MM.1S (cell line): ENCODE measurements around the gene LRFN2.

Source experiments
- DNase-seq: peaks from one replicate; pipeline ENCODE4 v3.0.0-alpha.2; 2015
- H2AFZ ChIP-seq: fragments of 300-600 bp; sonication (generic); 2 replicates; pipeline ENCODE4 v1.6.0; 2016; ENCODE audit warnings: antibody characterized with exemption, low read length
- H3F3A ChIP-seq: fragments of 300-600 bp; sonication (generic); 2 replicates; pipeline ENCODE4 v1.6.1; 2016; ENCODE audit warnings: mild to moderate bottlenecking, antibody characterized with exemption, low read length, moderate library complexity, mixed read lengths; ENCODE audit not compliant: insufficient read depth
- H3K27ac ChIP-seq: fragments of 300-600 bp; sonication (generic); 2 replicates; pipeline ENCODE4 v1.5.1; 2016; ENCODE audit warnings: mild to moderate bottlenecking, low read length
- H3K27me3 ChIP-seq: fragments of 300-600 bp; sonication (generic); replicated peaks from 2 replicates; pipeline ENCODE4 v1.6.0; 2016; ENCODE audit warnings: low read length; ENCODE audit not compliant: insufficient read depth
- H3K36me3 ChIP-seq: fragments of 300-600 bp; sonication (generic); replicated peaks from 2 replicates; pipeline ENCODE4 v1.6.1; 2016; ENCODE audit warnings: mild to moderate bottlenecking, low read length, mixed read lengths; ENCODE audit not compliant: insufficient read depth
- H3K4me1 ChIP-seq: fragments of 300-600 bp; sonication (generic); 2 replicates; pipeline ENCODE4 v1.6.1; 2016; ENCODE audit warnings: low read length, mixed read lengths
- H3K4me2 ChIP-seq: fragments of 300-600 bp; sonication (generic); 2 replicates; pipeline ENCODE4 v1.6.0; 2016; ENCODE audit warnings: low read depth, low read length
- H3K4me3 ChIP-seq: fragments of 300-600 bp; sonication (generic); 2 replicates; pipeline ENCODE4 v1.5.1; 2016; ENCODE audit warnings: low read length, mixed read lengths
- H3K79me2 ChIP-seq: fragments of 300-600 bp; sonication (generic); 2 replicates; pipeline ENCODE4 v1.6.1; 2016; ENCODE audit warnings: mixed run types, low read length, mixed read lengths
- H3K9ac ChIP-seq: fragments of 300-600 bp; sonication (generic); 2 replicates; pipeline ENCODE4 v1.6.1; 2016; ENCODE audit warnings: low read length, mixed read lengths
- H3K9me2 ChIP-seq: fragments of 300-600 bp; sonication (generic); replicated peaks from 2 replicates; pipeline ENCODE4 v1.6.1; 2016; ENCODE audit warnings: mild to moderate bottlenecking, low read length, mixed read lengths; ENCODE audit not compliant: insufficient read depth
- H3K9me3 ChIP-seq: fragments of 300-600 bp; sonication (generic); replicated peaks from 2 replicates; pipeline ENCODE4 v1.6.1; 2016; ENCODE audit warnings: mild to moderate bottlenecking, low read length, mixed read lengths; ENCODE audit not compliant: insufficient read depth
- H4K20me1 ChIP-seq: fragments of 300-600 bp; sonication (generic); 2 replicates; pipeline ENCODE4 v1.6.1; 2016; ENCODE audit warnings: mild to moderate bottlenecking, low read length, moderate library complexity, mixed read lengths; ENCODE audit not compliant: insufficient read depth
- EZH2 ChIP-seq: fragments of 300-600 bp; sonication (generic); optimal IDR thresholded peaks from 2 replicates; pipeline ENCODE3; 2017; ENCODE audit warnings: low read depth, mild to moderate bottlenecking, antibody characterized with exemption, low read length, mixed read lengths
- EZH2phosphoT487 ChIP-seq: fragments of 300-600 bp; sonication (generic); IDR thresholded peaks from 2 replicates; pipeline ENCODE4 v1.6.1; 2018; ENCODE audit warnings: antibody characterized with exemption, low read length
- TF ChIP-seq, protein P1 (sequence below): fragments of 300-600 bp; sonication (generic); IDR thresholded peaks from 2 replicates; pipeline ENCODE4 v1.5.1; 2016; ENCODE audit warnings: antibody characterized with exemption, low read length, mixed read lengths

LRFN2 gene

DNA sequence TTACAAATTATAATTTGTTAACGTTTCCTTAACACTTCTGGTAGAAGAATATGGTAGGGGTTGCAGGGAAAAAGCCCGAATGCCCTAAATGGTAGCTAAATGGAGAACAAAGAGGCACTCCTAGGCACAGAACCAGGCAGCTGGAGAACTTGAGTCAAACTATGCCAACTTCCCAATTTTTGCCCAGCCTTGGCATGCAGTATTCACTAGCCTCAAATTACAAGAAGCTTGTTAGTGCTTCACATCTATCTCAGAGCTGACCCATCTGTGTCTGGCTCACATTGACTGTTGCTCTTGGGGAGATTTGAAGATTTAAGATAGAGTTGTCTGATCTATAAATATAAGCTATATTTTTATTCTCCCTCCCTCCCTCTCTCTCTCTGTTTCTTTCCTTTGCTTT lies 19.4 kb upstream of the LRFN2 start:
- Histone ChIP-seq H3F3A (no peaks in the 10 kb centered on the region), H3K9ac (no peak overlapping the region), H3K4me1 (no peaks in the 10 kb centered on the region), H3K9me2 (no peaks in the 10 kb centered on the region), H4K20me1 (no peaks in the 10 kb centered on the region), H3K79me2 (no peaks in the 10 kb centered on the region), H3K9me3 (no peaks in the 10 kb centered on the region), H2AFZ (no peak overlapping the region), H3K27ac (no peak overlapping the region), H3K4me2 (no peak overlapping the region), H3K27me3 (no peaks in the 10 kb centered on the region), H3K4me3 (no peak overlapping the region), H3K36me3 (no peaks in the 10 kb centered on the region)
- no peak for DNase-seq
- no peak for TF ChIP-seq EZH2
- no peak for TF ChIP-seq EZH2phosphoT487
- TF ChIP-seq, protein P1, sequence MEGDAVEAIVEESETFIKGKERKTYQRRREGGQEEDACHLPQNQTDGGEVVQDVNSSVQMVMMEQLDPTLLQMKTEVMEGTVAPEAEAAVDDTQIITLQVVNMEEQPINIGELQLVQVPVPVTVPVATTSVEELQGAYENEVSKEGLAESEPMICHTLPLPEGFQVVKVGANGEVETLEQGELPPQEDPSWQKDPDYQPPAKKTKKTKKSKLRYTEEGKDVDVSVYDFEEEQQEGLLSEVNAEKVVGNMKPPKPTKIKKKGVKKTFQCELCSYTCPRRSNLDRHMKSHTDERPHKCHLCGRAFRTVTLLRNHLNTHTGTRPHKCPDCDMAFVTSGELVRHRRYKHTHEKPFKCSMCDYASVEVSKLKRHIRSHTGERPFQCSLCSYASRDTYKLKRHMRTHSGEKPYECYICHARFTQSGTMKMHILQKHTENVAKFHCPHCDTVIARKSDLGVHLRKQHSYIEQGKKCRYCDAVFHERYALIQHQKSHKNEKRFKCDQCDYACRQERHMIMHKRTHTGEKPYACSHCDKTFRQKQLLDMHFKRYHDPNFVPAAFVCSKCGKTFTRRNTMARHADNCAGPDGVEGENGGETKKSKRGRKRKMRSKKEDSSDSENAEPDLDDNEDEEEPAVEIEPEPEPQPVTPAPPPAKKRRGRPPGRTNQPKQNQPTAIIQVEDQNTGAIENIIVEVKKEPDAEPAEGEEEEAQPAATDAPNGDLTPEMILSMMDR, result no peak

DNA sequence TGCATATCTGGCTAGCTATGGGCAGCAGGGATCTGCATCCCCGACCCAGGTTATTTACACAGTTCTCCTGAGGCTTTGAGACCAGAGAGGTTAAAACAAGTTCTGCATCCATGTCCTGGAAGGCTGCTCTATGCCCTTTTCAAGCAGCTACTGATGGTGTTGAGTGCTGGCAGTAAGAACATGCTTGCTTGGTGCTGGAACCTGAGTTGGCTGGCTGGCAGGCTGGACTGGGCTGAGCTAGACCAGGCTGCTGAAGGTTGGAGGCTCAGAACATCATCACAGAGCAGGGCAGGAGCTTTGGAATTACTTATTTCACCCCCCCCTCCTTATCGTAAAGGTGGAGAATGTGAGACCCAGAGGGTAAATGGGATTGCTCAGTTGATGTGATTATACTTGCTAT lies 16.9 kb upstream of the LRFN2 start:
- Histone ChIP-seq H3K27ac (no peak overlapping the region), H3K4me2 (no peak overlapping the region), H3K27me3 (no peaks in the 10 kb centered on the region), H3K4me3 (no peak overlapping the region), H3K9me3 (no peaks in the 10 kb centered on the region), H3F3A (no peaks in the 10 kb centered on the region), H2AFZ (no peak overlapping the region), H3K9ac (no peak overlapping the region), H3K79me2 (no peaks in the 10 kb centered on the region), H3K4me1 (no peaks in the 10 kb centered on the region), H3K9me2 (no peaks in the 10 kb centered on the region), H4K20me1 (no peaks in the 10 kb centered on the region), H3K36me3 (no peaks in the 10 kb centered on the region)
- no peak for DNase-seq
- TF ChIP-seq, protein P1, result no peak
- TF ChIP-seq EZH2phosphoT487 (no peak), EZH2 (no peak)

DNA sequence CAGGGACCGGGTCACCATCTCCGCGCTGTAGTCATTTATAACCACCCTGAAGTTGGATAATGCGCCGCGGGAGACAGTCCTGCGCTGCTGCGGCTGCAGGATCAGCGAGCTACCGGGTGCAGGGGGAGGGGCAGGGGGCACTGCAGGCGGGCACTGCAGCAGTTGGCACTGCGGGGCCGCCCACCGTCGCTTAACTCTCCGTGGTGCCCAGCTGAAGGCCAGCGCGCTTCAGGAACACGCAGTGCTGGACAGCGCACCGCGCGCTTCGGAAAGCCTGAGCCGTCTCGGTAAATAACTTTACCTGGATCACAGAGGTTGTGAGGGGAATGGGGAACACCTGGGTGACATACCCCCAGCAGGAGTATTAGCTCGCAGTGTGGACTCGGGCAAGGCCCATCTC lies 12.4 kb upstream of the LRFN2 start:
- Histone ChIP-seq H3K27me3 (no peaks in the 10 kb centered on the region), H3F3A (no peaks in the 10 kb centered on the region), H3K4me2 (no peak overlapping the region), H3K9me3 (no peaks in the 10 kb centered on the region), H3K4me3 (no peak overlapping the region), H3K9ac (no peak overlapping the region), H3K27ac (no peak overlapping the region), H3K79me2 (no peaks in the 10 kb centered on the region), H4K20me1 (no peaks in the 10 kb centered on the region), H2AFZ (no peak overlapping the region), H3K9me2 (no peaks in the 10 kb centered on the region), H3K4me1 (no peaks in the 10 kb centered on the region), H3K36me3 (no peaks in the 10 kb centered on the region)
- no peak for TF ChIP-seq EZH2phosphoT487
- TF ChIP-seq, protein P1, result no peak
- no peak for TF ChIP-seq EZH2
- DNase-seq, result no peak

DNA sequence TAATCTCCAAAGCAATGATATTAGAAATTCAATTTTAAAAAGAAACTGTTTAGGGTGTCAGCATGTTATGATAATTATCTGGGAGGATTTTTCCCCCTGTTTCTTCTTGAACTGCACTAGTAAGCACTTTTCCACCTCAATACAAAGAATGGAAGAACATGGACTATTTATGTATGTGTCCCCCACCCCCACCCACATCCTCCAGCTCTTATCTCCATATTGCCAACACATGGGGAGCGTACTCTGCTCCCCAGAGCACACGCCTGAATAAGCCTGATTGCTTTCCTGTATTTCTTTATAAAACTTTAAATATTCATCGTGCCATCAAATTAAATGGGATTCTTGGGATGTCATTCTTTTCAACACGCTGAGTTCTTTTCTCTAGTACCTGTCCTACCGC lies 11.4 kb upstream of the LRFN2 start:
- DNase-seq, result no peak
- H3K27me3 ChIP-seq, result no peaks in the 10 kb centered on the region
- no peak overlapping the region for H3K9ac ChIP-seq
- no peak overlapping the region for H3K4me2 ChIP-seq
- H3K79me2 ChIP-seq, result no peaks in the 10 kb centered on the region
- TF ChIP-seq, protein P1, result no peak
- TF ChIP-seq EZH2, result no peak
- TF ChIP-seq EZH2phosphoT487, result no peak
- no peaks in the 10 kb centered on the region for H4K20me1 ChIP-seq
- H3K9me2 ChIP-seq, result no peaks in the 10 kb centered on the region
- no peaks in the 10 kb centered on the region for H3K9me3 ChIP-seq
- H2AFZ ChIP-seq, result no peak overlapping the region
- no peak overlapping the region for H3K27ac ChIP-seq
- no peaks in the 10 kb centered on the region for H3K4me1 ChIP-seq
- H3K4me3 ChIP-seq, result no peak overlapping the region
- H3K36me3 ChIP-seq, result no peaks in the 10 kb centered on the region
- H3F3A ChIP-seq, result no peaks in the 10 kb centered on the region
